ENCODE results near the gene RPL10.
"Not testable (repeated sequence)": the region's sequence is repeated elsewhere in the genome, so short reads cannot be mapped to it uniquely, and the experiment has no call there.

The RPL10 gene

DNA sequence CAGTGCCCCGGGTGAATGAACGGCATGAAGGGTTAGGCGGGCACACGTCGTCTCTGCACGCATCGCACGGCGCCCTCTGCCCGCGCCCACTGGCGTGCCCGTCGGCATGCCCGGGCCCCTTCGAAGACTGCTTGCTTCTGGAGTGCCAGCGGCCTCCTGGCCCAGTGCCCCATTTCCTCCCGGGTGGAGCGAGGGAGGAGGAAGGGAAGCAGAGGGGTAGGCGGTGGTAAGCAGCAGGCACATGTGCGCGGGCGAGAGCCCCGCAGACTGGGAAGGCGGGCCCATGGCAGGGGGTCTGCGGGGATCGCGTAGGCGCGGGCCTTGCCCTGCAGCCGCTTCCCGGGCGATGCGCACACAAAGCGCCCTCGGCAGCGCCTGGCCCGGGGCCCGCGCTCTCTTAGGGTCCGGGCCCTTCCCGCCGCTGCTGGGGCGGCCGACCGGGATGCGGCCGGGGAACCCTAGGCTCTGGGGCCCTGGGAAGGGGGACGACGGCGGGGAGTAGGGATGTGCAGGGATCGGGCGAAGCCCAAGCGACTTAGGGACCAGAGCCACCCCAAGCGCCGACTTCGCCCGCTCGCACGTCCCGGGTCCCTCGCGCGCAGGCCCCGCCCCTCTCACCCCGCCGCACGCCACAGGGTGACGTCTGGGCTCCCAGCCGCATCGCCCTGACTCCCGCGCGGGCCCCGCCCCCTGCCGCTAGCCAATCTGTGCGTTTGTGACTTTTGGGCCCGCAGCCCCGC, 19.9 kb upstream of the RPL10 start:
- peak; percentile 64 for DNase-seq

DNA sequence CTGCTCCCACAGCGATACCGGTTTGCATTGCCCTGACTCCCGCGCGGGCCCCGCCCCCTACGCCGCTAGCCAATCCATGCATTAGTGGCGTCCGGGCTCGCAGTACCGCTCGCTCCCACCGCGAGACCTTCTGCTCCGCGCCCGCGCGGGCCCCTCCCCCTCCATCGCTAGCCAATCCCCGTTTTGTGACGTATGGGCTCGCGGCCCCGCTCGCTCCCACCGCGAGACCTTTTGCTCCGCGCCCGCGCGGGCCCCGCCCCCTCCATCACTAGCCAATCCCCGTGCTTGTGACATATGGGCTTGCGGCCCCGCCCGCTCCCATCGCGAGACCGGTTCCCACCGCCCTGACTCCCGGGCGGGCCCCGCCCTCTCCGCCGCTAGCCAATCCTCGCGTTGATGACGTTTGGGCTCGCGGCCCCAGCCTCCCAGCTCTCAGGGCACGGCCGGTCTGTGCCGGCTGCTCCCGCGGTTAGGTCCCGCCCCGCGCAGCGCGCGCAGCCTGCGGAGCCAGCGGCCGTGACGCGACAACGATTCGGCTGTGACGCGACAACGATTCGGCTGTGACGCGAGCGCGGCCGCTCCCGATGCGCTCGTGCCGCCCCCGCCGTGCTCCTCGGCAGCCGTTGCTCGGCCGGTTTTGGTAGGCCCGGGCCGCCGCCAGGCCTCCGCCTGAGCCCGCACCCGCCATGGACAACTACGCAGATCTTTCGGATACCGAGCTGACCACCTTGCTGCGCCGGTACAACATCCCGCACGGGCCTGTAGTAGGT, 19.2 kb upstream of the RPL10 start, which contains the start of gene EMD:
TSS of gene EMD (plus strand) at position 497 of the 770 bp plus-strand sequence. CDS start at position 687, 190 bp downstream.
- peak; percentile 95 for DNase-seq

DNA sequence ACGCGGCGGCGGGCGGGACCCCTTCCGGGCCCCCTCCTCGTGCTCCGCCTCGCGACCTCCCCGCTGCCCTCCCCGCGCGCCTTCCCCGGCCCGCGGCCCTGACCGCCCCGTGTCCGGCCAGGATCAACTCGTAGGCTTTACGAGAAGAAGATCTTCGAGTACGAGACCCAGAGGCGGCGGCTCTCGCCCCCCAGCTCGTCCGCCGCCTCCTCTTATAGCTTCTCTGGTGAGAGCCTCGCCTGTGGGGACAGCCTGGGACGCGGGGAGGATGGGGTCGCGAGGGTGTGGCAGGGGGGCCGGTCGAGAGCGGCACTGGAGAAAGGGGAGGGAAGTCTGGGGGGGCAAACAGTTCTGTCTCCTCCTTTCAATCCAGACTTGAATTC, 18.6 kb upstream of the RPL10 start:
- no peak for DNase-seq

DNA sequence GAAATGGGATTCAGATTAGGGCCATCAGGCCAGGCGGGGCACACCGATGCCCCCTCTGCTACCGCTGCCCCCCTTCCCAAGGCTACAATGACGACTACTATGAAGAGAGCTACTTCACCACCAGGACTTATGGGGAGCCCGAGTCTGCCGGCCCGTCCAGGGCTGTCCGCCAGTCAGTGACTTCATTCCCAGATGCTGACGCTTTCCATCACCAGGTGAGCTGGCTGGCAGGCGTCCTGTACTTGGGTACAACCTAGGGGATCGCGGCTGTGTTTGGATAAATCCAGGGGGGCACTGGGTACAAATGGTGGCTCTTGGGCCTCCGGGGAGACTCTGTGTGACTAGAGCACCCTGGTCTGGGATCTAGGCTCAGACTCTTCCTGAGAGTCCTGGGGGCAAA, 18.0 kb upstream of the RPL10 start:
- DNase-seq = no peak

DNA sequence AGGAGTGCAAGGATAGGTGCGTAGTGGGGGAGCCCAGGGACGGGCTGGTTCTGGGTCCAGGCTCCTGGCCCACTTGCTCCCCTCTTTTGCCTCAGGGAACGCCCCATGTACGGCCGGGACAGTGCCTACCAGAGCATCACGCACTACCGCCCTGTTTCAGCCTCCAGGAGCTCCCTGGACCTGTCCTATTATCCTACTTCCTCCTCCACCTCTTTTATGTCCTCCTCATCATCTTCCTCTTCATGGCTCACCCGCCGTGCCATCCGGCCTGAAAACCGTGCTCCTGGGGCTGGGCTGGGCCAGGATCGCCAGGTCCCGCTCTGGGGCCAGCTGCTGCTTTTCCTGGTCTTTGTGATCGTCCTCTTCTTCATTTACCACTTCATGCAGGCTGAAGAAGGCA, 17.4 kb upstream of the RPL10 start:
- DNase-seq = no peak

- DNase-seq = no peak
Measured at GRCh38 chrX:154381271-154381670, 16.9 kb upstream of the RPL10 start.

- DNase-seq = peak; percentile 21
Measured at GRCh38 chrX:154382483-154383069, 15.6 kb upstream of the RPL10 start.

- peak; percentile 20 for DNase-seq
Measured at GRCh38 chrX:154383359-154384283, 14.6 kb upstream of the RPL10 start.

GRCh38 chrX:154384284-154384892, 13.8 kb upstream of the RPL10 start:
- no peak for DNase-seq

GRCh38 chrX:154388094-154388493, 10.1 kb upstream of the RPL10 start:
- not testable (repeated sequence) for DNase-seq

GRCh38 chrX:154388649-154389048, 9.5 kb upstream of the RPL10 start:
- DNase-seq = not testable (repeated sequence)

- DNase-seq = peak; percentile 65
Measured at GRCh38 chrX:154389812-154390747, 8.1 kb upstream of the RPL10 start.

- not testable (repeated sequence) for DNase-seq
Measured at GRCh38 chrX:154396363-154396762, 1.8 kb upstream of the RPL10 start.

GRCh38 chrX:154396973-154397887, 947 bp upstream of the RPL10 start:
- no peak for DNase-seq

DNA sequence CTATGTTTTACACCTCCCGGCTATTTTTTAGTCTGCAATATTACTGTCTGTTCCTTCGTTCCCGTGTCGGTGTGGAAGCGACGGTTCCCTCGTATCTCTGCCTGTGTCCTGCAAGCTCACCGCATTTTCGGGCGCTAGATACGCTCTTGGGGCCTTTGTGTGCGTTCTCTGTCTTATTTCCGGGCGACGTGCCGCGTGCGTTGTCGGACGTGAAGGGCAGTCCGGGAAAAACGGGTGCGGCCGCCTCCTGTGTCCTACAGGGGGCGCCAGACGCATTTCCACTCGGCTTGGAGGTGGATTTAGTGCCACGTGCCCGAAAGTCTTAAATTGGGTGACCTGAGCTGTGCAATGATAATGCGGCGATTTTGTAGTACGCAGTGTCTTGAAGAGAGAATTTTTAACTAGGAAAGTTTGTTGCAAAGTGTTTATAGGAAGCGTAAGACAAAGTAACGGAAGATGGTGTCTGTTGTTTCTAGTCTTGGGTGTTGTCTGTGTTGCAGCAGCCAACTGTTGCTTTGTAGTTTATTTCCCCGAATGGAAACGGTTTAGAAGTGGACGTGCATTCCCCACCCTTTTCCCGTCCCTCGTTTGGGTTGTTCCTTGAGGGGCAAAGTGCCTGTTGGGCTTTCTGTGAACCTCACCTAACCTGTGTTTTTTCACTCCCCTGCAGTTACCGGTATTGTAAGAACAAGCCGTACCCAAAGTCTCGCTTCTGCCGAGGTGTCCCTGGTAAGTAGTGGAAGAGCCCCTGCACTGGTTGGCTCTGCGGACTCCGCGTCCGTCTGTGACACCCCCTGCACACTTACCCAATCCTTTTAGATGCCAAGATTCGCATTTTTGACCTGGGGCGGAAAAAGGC, 720 bp downstream of the RPL10 start:
- peak; percentile 80 for DNase-seq

DNA sequence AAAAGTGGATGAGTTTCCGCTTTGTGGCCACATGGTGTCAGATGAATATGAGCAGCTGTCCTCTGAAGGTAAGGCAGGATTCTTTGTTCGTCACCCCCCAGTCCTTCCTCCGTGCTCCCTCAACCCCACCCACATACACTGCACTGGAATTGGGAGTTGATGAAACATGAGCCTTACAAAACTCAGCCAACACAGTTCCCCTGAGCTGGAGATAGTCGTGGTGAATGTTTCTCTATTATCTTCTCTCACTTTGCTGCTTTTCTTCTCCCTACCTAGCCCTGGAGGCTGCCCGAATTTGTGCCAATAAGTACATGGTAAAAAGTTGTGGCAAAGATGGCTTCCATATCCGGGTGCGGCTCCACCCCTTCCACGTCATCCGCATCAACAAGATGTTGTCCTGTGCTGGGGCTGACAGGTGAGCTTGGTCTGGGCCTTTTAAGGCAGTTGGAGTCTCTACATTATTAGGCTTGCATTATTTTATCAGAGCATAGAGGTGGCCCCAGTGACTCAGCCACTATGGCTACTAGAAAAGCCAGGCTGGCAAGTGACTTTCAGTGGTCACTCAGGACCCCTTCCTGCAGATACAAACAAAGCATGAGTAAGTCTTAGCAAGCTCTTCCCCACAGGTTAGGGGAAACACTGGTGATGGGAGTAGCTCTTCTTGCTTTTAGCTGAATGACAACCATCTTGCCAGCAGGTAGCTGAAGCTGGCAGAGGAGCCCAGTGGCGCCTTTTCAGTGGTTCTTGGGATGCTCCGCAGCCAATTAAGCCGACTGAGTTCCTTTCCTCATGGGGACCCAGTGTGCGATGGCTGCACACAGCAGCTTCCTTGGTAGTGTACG, 1.6 kb downstream of the RPL10 start:
- DNase-seq = no peak

GRCh38 chrX:154400369-154400817, 2.2 kb downstream of the RPL10 start:
- not testable (repeated sequence) for DNase-seq
